K562 (cell line): ENCODE data around the gene CGB8. TPM values are rescaled to one million over a fixed set of nuclear protein-coding genes. Genes with fewer than 3 reads are reported as not detected.

Experiments
- ATAC-seq: fragments of 200-7000 bp; cut with Tn5 transposase; 3 replicates; pipeline ENCODE4 v1.9.1; 2020; ENCODE audit warnings: moderate library complexity
- BruUV-seq: library from RNA; stranded (reverse); fragments of 400-500 nt; replicated peaks from 2 replicates; lab custom pipeline; 2021; lab: Mats Ljungman, UMichigan
- CTCF ChIA-PET: fragments of 300-600 bp; formaldehyde crosslinking; extraction: SDS; loops from one replicate; lab custom pipeline; 2021; ENCODE audit warnings: low intra/inter-chr PET ratio; lab: Yijun Ruan, JAX
- POLR2A ChIA-PET: fragments of 300-600, 350-650 bp; sonication (Branson Sonifier 250); formaldehyde crosslinking; extraction: SDS; loops from one replicate; lab custom pipeline; 2021; ENCODE audit warnings: antibody characterized with exemption, inconsistent platforms; lab: Yijun Ruan, JAX
- DNase-seq, 4 experiments: peaks; one replicate each; pipeline versions ENCODE4 v3.0.0 to v3.0.0-alpha.2; 2011 to 2018; ENCODE audit warnings: low spot score in 3 of 4, mixed read lengths in 3 of 4; ENCODE audit errors: extremely low read depth in 1 of 4
- FAIRE-seq: peaks from 2 replicates; lab custom pipeline; 2011; peaks lifted over from hg19 to GRCh38; lab: Jason Lieb, UNC
- H2AFZ ChIP-seq: 2 replicates; pipeline ENCODE4 v1.6.0; 2011; ENCODE audit warnings: low read depth, low read length, control low read depth, inconsistent platforms
- H3K27ac ChIP-seq: fragments of 200-600 bp; 3 replicates; pipeline ENCODE4 v1.8.0; 2011; ENCODE audit warnings: low read depth, mild to moderate bottlenecking, control low read depth, inconsistent platforms, low read length, moderate library complexity, mixed read lengths; ENCODE audit errors: extremely low read depth
- H3K27me3 ChIP-seq, 2 experiments: fragments of 300-600 bp in 1 of 2; 2 replicates in 1 of 2; 3 replicates in 1 of 2; pipeline versions ENCODE4 v1.6.0 to v1.8.0; 2011; ENCODE audit warnings: inconsistent platforms in 2 of 2, low read length in 2 of 2, mild to moderate bottlenecking in 1 of 2, mixed read lengths in 1 of 2, moderate library complexity in 1 of 2; ENCODE audit not compliant: control insufficient read depth in 2 of 2, insufficient read depth in 2 of 2
- H3K36me3 ChIP-seq: fragments of 300-600 bp; 3 replicates; pipeline ENCODE4 v1.8.0; 2011; ENCODE audit warnings: mild to moderate bottlenecking, low read length, inconsistent platforms; ENCODE audit not compliant: control insufficient read depth, insufficient read depth
- H3K4me1 ChIP-seq, 2 experiments: fragments of 200-600 bp in 1 of 2; replicated peaks in 1 of 2; 2 replicates in 1 of 2; 3 replicates in 1 of 2; pipeline versions ENCODE4 v1.5.1 to v1.8.0; 2011; ENCODE audit warnings: inconsistent platforms in 2 of 2, low read length in 2 of 2, mild to moderate bottlenecking in 1 of 2, mixed read lengths in 1 of 2, moderate library complexity in 1 of 2; ENCODE audit not compliant: control insufficient read depth in 2 of 2, insufficient read depth in 2 of 2
- H3K4me2 ChIP-seq: 2 replicates; pipeline ENCODE4 v1.6.1; 2011; ENCODE audit warnings: low read length, control low read depth, inconsistent platforms, mixed read lengths; ENCODE audit not compliant: insufficient read depth
- H3K4me3 ChIP-seq: fragments of 200-600 bp; sonication (generic), shearing (Covaris generic); 2 replicates; pipeline ENCODE4 v1.5.1; 2016; ENCODE audit warnings: control low read depth, inconsistent platforms
- H3K79me2 ChIP-seq: fragments of 200-600 bp; 3 replicates; pipeline ENCODE4 v1.8.0; 2011; ENCODE audit warnings: low read length, inconsistent platforms; ENCODE audit not compliant: control insufficient read depth, insufficient read depth
- H3K9ac ChIP-seq, 2 experiments: 2 replicates each; pipeline versions ENCODE4 v1.6.0 to v1.6.1; 2011; ENCODE audit warnings: low read depth in 2 of 2, low read length in 2 of 2, control low read depth in 1 of 2, inconsistent platforms in 1 of 2, mild to moderate bottlenecking in 1 of 2, mixed read lengths in 1 of 2; ENCODE audit not compliant: insufficient read depth in 1 of 2
- H3K9me1 ChIP-seq: one replicate; pipeline ENCODE4 v1.6.0; 2011; ENCODE audit warnings: inconsistent platforms, mild to moderate bottlenecking, low read length, moderate library complexity; ENCODE audit not compliant: control insufficient read depth, insufficient read depth
- H3K9me3 ChIP-seq: replicated peaks from 2 replicates; pipeline ENCODE4 v1.5.1; 2011; ENCODE audit warnings: low read depth, low read length, inconsistent platforms; ENCODE audit not compliant: control insufficient read depth, insufficient read depth
- H4K20me1 ChIP-seq: replicated peaks from 2 replicates; pipeline ENCODE4 v1.6.1; 2011; ENCODE audit warnings: low read length, inconsistent platforms, mixed read lengths; ENCODE audit not compliant: control insufficient read depth, insufficient read depth
- ATF3 ChIP-seq, 2 experiments: fragments of 450-650 bp in 1 of 2; sonication (generic) in 1 of 2; formaldehyde crosslinking in 1 of 2; IDR thresholded peaks in 1 of 2; conservative IDR thresholded peaks in 1 of 2; 2 replicates each; pipeline versions ENCODE4 v1.6.1 to v1.8.1; 2016 to 2023; ENCODE audit warnings: mild to moderate bottlenecking in 2 of 2, moderate library complexity in 2 of 2, inconsistent platforms in 1 of 2, missing genetic modification reagents in 1 of 2
- COPS2 ChIP-seq: fragments of 450-650 bp; conservative IDR thresholded peaks from 2 replicates; pipeline ENCODE4 v1.6.1; 2016; ENCODE audit warnings: mild to moderate bottlenecking, moderate library complexity
- NBN ChIP-seq: fragments of 450-650 bp; IDR thresholded peaks from 2 replicates; pipeline ENCODE4 v1.6.1; 2016; ENCODE audit warnings: low read depth, mild to moderate bottlenecking
- NFATC3 ChIP-seq: fragments of 450-650 bp; IDR thresholded peaks from 2 replicates; pipeline ENCODE4 v1.6.1; 2017; ENCODE audit warnings: mild to moderate bottlenecking
- PRMT5 ChIP-seq: sonication (generic); formaldehyde crosslinking; IDR thresholded peaks from 2 replicates; pipeline ENCODE4 v1.5.0; 2020; ENCODE audit warnings: missing genetic modification reagents
- RFX5 ChIP-seq: IDR thresholded peaks from 2 replicates; pipeline ENCODE4 v1.6.1; 2011; ENCODE audit warnings: low read depth, mild to moderate bottlenecking, improper control_type of control experiment, low read length
- SAFB ChIP-seq: fragments of 200-400 bp; formaldehyde crosslinking; IDR thresholded peaks from 2 replicates; pipeline ENCODE4 v1.6.1; 2017; ENCODE audit warnings: low read depth, low read length, borderline replicate concordance
- SIN3B ChIP-seq: fragments of 450-650 bp; IDR thresholded peaks from 2 replicates; pipeline ENCODE4 v1.6.1; 2017; ENCODE audit warnings: low read depth, mild to moderate bottlenecking, moderate library complexity
- WGBS: fragments of 100-300 bp; shearing (Covaris generic); methylation state at CpG from one replicate; pipeline ENCODE4 v1.1.6; 2016; ENCODE audit warnings: low coverage, mixed read lengths; ENCODE audit not compliant: insufficient coverage; ENCODE audit errors: missing lambda C conversion rate; 5-methylcytosine and 5-hydroxymethylcytosine counted together
- in situ Hi-C: fragments of 300-500 bp; cut with MboI; formaldehyde crosslinking; loops from 4 replicates; pipeline ENCODE4 v1.15.0; 2018; ENCODE audit warnings: inconsistent platforms, mixed read lengths
- intact Hi-C: fragments of 100-400 bp; cut with micrococcal nuclease; formaldehyde crosslinking; loops from 2 replicates; pipeline ENCODE4 v1.14.2; 2022
- polyA plus RNA-seq, 8 experiments: library from polyadenylated mRNA; depleted of rRNA in 4 of 8; stranded (reverse) in 5 of 8; unstranded in 3 of 8; fragments of >200 nt; fragmentation: Nextera tagmentation in 2 of 8; fragmentation: Illumina TruSeq in 1 of 8; extraction: Ambion mirVana in 2 of 8; extraction: Trizol in 1 of 8; gene quantifications; 2 replicates each; pipeline versions ENCODE4 v1.2.1 to v1.2.3, GENCODE V29; 2011 to 2014; ENCODE audit warnings: inconsistent platforms in 1 of 8, missing spikeins in 1 of 8
- total RNA-seq, 7 experiments: library from RNA; depleted of rRNA in 6 of 7; stranded (reverse); fragments of >200 nt in 6 of 7; fragmentation: Illumina TruSeq in 2 of 7; extraction: Trizol in 2 of 7; gene quantifications; 2 replicates each; pipeline versions ENCODE4 v1.2.1 to v1.2.3, GENCODE V29; 2011 to 2021; ENCODE audit warnings: low replicate concordance in 1 of 7
- TF ChIP-seq, protein P1 (sequence below): fragments of 450-650 bp; IDR thresholded peaks from 2 replicates; pipeline ENCODE4 v1.6.1; 2016

CGB8 gene
- total and polyA plus RNA-seq, 9 of the 15 experiments (the other 6 are each of a cell fraction or from before 2014, with no cell fraction given), result not detected

- ChIA-PET POLR2A (interaction anchor here (0.6 to 0.8 kb wide), 2 partner anchors 23 to 75 kb away, joined by 3 read pairs; no protein-coding TSS in a partner anchor), CTCF (no interaction called here)
- H3K27me3 ChIP-seq, result no peaks in the 10 kb centered on the region
- H4K20me1 ChIP-seq, result peaks cover 9% of the 10 kb centered on the region; the same call in 1 of the 2 replicates
- 23% methylated on average over 7 of the region's 11 CpGs for WGBS
- no peak overlapping the region for H3K9ac ChIP-seq
- no peak overlapping the region for H3K27ac ChIP-seq
- no peak overlapping the region for H3K4me2 ChIP-seq
- intact Hi-C loops, result no loop called here
- H3K79me2 ChIP-seq, result no peaks in the 10 kb centered on the region
- TF ChIP-seq SAFB (no peak), RFX5 (no peak), COPS2 (no peak), ATF3 (IDR thresholded peaks at IDR 0.05) (no peak), ATF3 (CRISPR knock-in tag; conservative IDR thresholded peaks at IDR 0.05) (no peak), NFATC3 (no peak), NBN (no peak), PRMT5 (CRISPR knock-in tag) (no peak), SIN3B (no peak)
- TF ChIP-seq, protein P1, sequence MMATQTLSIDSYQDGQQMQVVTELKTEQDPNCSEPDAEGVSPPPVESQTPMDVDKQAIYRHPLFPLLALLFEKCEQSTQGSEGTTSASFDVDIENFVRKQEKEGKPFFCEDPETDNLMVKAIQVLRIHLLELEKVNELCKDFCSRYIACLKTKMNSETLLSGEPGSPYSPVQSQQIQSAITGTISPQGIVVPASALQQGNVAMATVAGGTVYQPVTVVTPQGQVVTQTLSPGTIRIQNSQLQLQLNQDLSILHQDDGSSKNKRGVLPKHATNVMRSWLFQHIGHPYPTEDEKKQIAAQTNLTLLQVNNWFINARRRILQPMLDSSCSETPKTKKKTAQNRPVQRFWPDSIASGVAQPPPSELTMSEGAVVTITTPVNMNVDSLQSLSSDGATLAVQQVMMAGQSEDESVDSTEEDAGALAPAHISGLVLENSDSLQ, result peak; percentile 60; the same call in 1 of the 2 replicates
- no peak for FAIRE-seq
- H3K9me3 ChIP-seq, result no peaks in the 10 kb centered on the region
- ATAC-seq, result no peak
- no peak for DNase-seq
- BruUV-seq, result no TSS peak
- no peak overlapping the region for H3K4me3 ChIP-seq
- no peak overlapping the region for H2AFZ ChIP-seq
- H3K4me1 ChIP-seq, result peaks cover 21 to 52% of the 10 kb centered on the region in 2 experiments; a peak in 4 of 5 replicates
- peaks cover 13% of the 10 kb centered on the region; the same call in 2 of the 3 replicates for H3K36me3 ChIP-seq
- H3K9me1 ChIP-seq, result peaks cover 7% of the 10 kb centered on the region
- in situ Hi-C loops, result no loop called here
These were observed 28.6 kb downstream of the CGB8 start for GRCh38 chr19:49020342-49020741.
